ENCODE measurements around the gene ADAMTSL2.

The ADAMTSL2 gene

DNA sequence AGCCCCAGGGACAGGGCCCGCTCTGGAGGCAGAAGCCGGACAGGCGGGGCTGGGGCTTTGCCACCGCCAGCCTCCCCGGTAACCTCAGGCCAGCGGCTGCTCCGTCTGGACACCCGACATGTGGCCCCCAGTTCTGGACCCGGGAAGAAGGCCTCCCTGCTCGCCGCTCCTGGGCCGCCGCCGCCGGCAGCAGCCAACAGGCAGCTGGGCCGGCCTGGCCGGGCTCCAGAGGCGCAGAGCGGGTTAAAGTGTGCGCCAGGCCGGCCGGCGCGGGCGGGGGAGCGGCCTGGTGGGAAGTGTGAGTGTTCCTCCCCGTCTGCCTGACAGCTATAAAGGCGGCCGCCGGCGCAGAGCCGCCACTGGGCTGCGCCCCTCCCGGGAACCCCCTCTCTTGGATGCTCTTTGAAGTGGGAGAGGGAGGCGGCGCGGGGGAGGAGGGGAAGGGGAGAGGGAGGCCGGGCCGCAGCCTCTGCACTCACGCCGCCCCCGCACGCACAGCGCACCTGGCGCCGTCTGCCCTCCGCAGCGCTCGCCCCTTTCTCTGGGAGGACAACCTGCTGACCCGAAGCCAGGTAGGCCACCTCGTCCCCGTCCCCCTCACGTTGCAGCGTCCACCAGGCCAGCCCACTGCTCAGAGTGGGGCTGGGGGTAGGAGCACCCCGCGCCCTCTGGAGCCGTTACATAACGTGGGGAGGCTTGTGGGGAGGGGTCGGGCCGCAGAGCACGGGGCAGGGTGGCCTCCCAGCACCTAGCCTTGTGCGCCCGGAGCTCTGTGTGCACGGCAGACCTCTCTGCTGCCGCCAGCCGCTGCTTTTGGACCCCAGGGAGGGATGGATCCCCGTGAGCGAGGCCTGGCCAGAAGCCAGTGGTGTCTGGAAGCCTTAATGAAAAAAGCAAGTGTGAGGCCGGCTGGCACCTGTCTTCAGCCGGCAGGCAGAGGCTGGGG lies at the start of gene ADAMTSL2:
ADAMTSL2 (plus strand) TSS at position 359 of the 946 bp plus-strand sequence. CDS start 2,009 bp downstream, outside the sequence.
- DNase-seq (ENCODE audit: low spot score), result no peak

DNA sequence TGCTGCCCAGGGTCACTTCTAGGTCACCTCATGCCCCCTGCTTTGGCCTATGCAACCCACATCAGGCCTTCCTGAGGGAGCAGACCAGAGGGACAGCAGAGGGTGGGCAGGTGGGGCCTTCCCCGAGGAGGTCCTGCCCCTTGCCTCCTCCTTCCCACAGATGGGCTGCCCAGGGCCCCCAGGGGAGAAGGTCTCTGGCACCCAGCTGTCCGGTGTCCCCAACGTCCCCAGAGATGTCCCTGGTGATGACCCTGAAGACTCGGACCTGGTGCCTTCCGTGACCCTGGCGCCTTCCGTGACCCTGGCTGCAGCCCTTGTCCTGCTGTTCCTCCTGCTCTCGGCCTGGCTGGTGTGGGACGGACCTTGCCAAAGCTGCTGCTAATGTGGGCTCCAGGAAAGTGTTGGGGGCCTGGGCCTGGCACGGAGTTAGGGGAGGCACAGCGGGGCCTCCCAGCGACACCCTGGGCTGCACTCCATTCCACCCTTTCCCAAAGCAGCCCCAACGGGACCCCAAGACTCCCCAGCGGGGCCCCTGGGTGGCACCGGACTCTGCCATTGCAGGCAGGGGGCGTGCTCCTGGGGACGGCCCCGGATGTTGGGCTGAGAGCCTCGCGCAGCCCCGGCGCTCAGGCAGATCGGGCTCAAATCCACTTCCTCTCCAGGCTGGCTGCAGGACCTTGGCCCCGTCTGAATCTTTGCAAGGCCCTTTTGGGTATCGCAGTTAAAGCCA lies 48.8 kb upstream of the ADAMTSL2 start:
- peak; percentile 41 for DNase-seq (ENCODE audit: low spot score)

DNA sequence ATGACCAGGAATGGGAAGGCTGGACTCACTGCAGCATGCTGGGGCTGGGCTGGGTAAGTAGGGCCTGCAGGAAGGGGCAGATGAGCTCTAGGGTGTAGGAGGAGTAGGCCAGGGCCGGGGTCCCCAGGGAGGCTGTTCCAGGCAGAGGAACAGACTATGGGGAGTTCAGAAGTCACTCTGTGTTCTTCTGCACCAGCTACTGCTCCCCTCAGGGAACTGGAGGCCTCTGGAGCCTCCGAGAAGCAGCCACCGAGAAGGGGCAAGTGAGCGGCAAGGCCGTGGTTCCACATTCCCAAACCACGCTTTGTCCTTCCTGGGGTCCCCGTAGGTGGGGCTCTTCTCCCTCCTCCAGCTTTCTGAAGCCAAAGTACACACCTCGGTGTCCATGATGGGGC lies 47.2 kb upstream of the ADAMTSL2 start:
- no peak for DNase-seq (ENCODE audit: low spot score)

DNA sequence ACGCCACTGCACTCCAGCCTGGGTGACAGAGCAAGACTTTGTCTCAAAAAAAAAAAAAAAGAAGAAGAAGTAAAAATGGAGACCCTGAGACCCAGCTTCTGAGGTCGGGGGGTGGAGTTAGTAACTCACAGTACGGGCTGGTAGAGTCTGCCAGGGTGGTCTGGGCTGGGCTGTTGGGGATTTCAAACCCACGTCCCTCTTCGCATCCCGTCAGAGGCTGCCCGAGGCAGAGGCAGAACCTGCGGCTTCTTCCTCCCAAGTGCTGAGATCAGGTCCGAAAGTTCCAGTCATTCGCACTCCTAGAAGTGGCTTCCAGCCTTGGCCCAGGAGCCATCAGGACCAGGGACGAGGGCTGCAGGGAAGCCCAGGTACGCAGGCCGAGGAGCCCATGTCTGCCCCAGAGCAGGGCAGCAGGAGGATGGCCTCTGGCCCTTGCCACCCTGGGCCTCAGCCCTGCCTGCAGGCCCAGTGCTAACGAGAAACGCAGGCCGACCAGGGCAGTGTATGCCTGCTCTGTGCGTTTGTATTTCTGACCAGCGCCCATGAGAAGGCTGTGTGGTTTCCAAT lies 45.7 kb upstream of the ADAMTSL2 start:
- DNase-seq (ENCODE audit: low spot score), result no peak

DNA sequence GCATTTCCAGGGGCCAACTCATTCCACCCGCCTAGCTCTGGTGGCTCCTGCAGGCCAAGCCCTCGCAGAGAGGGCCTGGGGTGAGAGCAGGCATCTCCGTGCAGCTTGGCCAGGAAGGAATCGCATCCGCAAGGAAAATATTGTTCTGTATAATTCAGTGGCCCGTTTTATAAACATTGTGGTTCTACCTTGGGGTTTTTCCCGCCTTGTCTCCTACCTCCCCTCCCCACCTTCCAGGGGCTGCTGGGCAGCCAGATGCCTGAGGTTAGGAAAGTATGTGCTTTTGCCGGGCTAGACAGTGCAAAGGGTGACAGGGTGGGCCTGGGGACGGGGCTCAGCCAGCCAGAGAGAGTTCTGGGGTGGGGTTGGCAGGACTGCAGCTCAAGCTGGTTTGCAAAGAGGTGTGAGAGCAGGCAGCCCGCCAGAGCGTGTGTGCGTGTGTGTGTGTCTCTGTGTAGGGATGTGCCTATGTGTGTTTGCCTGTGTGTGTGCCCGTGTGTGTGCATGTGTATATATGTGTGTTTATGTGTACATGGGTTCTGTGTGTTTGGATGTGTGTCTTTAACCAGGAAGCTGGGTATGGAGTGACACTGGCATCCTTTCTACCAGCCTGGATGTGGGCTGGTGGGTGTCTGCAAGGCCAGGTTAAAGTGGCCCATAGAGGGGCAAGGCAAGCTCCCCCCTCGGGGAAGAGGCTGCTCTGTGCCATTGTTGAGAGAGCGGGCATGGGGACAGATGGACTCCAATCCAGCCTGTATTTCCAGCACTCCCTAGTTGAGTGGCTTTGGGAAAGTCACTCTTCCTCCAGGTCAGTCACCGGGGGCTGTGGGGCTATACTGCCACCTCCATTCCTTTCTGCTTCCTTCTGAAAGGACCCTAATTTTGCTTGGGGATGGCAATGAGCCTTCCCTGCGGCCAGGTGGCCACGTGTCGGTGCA lies 45.0 kb upstream of the ADAMTSL2 start:
- DNase-seq (ENCODE audit: low spot score), result no peak

DNA sequence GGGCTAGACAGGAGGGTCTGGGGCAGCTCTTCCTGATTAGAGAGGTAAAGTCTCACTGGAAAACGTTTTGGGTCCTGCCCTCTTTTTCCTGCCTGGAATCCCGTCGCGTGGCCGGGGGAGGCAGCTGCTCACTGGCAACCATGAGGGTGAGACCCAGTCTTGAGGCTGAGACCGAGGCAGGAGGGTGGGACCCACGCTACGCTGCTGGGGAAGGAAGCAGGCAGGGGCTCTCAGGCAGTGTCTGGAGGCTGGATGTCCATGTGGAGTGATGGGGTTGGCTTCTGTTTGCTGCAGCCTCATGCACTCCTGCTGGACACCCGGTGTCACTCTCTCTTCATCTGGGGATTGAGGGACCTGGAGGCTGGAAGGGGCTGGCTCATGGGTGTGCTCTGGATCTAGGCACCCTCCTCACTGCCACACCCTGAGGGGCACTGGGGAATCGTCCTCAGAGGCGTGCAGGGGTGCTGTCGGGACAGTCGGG lies 44.3 kb upstream of the ADAMTSL2 start:
- DNase-seq (ENCODE audit: low spot score), result no peak

DNA sequence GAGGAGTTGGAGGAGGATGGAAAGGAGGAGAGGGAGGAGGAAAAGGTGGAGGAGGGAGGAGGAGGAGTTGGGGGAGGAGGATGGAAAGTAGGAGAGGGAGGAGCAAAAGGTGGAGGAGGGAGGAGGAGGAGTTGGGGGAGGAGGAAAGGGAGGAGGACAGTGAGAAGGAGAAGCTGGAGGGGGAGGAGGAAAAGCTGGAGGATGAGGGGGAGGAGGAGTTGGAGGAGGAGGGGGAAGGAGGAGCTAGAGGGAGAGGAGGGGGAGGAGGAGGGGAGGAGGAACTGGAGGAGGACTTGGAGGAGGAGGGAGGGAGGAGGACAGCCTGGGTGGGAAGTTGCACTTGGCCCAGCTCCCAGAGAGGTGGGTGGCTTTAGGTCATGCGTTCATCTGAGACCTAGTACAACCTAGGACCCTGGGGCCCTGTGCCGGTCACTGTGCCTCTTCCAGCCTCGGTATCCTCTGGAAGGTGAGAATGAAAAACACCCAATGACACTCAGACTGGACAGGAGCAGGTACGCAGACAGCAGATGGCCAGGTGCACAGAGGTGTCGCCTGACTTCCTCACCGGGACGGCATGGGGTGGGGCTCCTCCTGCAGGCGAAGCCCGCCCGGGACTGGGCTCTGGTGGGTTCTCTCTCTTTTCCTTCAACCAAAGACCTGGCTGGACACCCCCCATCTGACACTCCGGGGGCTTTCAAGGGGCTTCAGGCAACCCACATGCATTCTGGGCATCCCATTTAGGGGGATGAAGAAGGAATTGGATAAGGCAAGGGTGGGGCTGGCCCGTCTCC lies 43.4 kb upstream of the ADAMTSL2 start:
- no peak for DNase-seq (ENCODE audit: low spot score)

DNA sequence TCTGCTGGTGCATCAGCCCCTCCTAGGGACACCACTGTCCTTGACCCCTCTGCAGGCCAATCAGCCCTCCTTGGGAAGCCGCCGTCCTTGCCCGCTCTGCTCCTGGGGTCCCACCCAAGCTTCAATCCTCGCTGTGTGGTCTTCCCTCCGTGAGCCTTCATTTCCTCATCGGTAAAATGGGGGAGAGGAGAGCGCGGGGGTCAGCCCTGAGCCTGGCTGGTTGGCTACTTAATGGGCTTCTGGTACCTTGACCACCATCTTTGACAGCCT lies 42.9 kb upstream of the ADAMTSL2 start:
- DNase-seq (ENCODE audit: low spot score), result no peak

DNA sequence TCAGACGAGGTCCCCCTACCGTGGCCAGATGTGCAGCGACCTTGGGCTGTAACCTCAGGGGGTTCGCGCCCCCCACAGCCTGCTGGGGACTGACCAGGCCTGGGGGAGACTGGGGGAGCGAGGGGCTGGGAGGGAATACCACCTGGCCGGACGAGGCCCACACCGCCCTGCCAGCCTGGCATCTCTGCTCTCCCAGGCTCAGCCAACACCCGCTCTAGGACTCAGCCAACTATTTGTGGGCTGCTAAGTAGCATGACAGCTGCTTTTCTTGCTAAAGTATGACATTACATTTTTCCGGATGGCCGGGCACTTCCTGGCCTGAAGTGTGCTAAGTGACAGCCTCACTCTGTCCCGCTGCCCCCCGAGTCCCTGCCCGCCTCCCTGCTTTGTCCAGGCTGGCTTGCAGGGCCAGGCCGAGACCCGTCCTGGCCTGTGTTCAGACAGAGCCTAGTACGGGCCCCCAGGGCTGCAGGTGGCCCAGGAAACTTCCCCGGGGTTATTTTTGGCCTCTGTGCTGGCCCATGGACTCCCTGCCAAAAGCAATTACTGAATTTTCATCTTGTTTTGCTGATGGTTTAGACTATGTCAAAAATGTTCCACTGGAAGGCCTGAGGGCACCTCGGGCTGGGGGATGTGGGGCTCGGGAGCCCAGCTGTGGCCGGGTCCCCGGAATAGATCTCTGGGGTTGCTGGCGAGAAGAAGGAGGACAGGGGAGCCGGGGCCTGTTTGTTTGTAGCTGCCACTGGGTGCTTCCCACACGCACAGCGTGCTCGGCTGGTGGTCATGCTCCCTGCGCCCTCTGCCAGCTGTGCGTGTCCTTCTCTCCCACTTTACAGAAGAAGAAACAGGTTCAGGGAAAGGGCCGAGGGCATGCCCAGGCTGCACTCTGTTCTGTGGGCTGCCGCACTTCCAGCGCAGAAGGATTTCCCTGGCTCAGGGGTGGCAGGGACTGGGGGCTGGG lies 42.2 kb upstream of the ADAMTSL2 start:
- no peak for DNase-seq (ENCODE audit: low spot score)

DNA sequence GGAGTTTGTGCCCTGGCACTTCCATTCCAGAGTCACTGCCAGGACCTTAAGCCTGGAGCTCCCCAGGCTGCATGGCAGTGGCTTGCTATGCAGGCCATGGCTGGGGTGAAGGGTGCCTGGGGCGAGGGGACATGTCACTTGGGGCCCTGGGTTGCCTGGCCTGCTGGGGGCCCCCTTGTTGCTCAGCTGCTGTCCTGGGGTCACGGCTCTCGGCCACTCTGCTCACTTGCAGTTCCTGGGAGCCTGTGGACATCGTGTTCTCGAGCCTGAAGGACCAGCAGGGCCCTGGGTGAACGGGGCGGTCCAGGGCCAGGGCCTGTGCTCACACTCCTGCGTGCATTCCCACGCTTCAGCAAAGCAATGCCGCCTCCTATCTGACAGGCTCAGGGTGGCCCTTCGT lies 41.1 kb upstream of the ADAMTSL2 start:
- DNase-seq (ENCODE audit: low spot score), result no peak

DNA sequence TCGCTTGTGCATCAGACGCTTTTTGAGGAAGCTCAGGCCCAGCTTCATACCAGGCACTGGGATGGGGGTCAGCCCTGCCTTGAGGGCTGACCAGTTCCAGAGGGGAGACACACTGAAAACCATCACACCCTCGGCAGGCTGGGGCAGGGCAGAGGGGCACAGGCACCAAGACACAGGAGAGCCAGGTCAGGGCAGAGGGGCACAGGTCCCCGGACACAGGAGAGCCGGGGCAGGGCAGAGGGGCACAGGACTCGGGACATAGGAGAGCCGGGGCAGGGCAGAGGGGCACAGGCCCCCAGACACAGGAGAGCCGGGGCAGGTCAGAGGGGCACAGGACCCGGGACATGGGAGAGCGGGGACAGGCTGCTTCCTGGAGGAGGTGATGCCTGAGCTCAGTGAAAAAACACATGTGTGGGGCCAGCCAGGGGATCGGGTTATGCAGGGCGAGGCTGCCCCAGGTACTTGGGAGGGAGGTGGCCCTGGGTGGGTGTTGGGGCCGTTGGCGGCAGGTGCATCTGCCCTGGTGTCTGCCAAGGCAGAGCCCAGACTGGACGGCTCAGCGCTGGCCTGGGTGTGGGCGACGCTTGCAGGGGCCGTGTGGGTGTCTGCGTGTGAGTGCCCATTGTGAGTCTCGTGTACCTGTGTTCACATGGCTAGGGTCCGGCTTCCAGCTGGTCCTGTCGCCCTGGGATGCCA lies 40.5 kb upstream of the ADAMTSL2 start:
- DNase-seq (ENCODE audit: low spot score), result no peak

DNA sequence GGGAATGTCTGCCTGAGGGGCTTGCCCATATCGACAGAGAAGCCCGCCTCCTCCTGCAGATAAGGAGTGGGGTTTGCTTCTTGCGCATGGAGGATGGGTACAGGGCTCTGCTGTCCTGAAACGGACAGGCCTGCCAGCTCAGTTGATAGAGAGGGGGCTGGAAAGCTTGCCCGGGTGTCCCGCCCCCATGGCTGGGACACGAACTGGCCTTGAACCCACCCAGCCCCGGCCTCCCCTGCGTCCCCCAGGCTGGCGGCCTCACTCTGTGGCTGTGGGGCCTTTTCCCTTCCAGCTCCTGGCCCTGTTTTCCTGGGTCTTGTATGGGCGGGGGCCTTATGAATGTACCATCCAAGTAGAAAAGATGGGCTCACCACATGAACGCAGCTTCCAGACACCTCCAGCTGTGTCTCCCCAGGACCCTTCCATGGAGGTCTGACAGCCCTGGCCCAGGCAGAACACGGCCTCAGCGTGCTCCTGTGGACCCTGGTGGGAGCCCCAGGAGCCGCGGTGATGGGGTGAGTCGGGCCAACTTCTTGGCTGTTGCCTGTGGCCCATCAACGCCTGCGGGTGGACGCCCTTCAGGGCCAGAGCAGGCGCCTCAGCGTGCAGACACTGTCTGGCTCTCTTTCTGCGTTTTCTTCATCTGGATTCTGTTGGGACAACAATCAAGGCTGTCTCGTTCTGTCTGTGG lies 39.7 kb upstream of the ADAMTSL2 start:
- DNase-seq (ENCODE audit: low spot score), result no peak

DNA sequence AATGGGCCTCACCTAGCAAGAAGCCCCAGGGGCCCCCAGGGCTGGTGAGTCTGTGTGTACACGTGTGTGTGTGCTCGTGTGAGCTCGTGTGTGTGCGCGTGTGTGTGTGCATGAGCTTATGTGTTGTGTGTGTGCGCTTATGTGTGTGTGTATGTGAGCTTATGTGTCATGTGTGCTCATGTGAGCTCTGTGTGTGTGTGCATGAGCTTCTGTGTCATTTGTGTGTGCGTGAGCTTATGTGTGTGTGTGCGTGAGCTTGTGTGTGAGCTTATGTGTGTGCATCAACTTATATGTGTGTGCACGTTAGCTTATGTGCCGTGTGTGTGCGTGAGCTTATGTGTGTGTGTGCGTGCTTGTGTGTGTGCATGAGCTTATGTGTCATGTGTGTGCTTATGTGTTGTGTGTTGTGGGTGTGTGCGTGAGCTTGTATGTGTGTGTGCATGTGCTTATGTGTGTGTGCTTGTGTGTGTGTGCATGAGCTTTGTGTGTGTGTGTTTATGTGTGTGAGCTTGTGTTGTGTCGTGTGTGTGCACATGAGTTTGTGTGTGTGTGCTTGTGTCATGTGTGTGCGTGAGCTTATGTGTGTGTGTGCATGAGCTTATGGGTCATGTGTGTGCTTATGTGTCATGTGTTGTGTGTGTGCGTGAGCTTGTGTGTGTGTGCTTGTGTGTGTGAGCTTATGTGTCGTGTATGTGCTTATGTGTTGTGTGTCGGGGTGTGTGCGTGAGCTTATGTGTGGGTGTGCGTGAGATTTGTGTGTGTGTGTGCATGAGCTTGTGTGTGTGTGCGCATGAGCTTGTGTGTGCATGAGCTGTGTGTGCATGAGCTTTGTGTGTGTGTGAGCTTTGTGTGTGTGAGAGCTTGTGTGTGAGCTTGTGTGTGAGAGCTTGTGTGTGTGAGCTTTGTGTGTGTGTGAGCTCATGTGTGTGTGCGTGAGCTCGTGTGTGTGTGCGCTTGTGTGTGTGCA lies 38.9 kb upstream of the ADAMTSL2 start:
- no peak for DNase-seq (ENCODE audit: low spot score)

DNA sequence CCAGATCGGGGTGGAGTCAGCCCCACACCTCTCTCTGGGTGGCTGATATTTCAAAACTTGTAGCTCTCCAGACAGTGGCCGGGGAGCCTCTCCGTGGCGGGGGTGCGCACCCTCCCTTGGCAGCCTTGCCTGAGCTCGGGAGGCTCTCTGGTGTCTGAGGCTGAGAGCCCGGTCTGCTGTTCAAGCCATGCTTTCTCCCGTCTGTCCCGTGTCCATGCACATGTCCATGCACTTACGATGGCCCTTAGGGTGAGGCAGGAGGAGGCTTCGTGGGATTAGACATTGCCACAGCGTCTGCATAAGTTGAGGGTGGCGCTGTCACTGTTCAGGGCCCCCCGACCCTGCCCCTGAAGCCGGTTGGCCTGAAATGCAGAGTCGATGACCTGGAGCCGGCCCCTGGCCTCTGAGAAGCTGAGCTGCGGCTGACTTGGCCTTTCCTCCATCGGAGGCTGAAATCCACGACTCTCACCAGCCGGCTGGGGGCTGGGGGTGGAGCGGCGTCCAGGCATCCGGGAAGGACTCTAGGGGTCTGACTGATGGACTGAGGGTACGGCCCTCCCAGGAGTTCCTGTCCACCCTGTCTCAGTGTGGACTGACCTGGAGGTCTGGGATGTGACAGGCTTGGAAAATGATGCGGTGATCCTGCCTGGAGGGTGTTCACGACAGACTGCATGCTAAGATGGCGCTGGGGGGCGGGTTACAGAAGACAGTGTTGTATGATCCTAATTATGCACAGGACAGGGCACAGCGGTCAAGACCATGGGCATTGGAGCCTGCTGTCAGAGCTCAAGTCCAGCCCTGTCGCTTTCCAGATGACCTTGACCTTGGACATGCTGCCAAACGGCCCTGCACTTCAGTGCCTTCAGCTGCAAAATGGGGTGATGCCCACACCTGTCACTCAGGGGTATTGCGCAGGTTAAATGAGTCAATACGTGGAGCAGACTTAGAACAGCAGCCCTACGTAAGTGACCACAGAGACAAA lies 37.4 kb upstream of the ADAMTSL2 start:
- DNase-seq (ENCODE audit: low spot score), result no peak

DNA sequence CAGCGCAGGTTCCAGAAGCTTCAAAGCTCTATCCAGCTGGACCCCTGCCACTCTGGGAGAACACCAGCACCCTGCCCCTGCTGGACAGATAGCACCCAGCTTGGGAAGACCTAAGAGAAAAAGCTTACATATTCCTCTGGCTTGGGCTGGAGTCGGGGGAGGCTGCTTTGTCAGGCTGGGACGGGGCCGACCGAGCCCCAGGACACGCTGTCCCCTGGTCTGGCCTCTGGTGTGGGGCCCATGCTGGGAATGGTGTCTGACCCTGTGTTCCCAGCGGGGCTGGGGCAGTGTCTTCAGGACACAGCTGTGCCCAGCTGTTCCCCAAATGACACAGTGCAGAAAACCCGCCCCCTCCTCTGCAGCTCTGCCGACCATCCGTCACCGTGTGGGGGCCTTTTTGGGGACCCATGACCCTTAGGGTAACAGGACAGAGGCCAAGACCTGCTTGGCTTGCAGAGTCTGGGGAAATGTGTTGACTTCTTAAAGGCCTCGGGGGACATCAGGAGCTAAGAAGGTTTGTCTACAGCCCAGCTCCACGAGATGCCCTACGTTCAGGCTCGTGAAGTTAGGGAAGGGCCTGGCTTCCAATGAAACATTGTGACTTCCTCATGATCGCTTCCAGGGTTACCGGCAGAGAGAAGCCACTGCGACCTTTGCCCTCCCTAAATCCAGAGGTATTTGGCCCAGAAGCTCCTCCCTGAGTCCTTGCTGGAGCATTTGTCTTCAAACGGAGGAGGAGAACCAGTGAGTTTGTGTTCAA lies 35.2 kb upstream of the ADAMTSL2 start:
- no peak for DNase-seq (ENCODE audit: low spot score)
